ENCODE results near the gene PDCL3.

DNA sequence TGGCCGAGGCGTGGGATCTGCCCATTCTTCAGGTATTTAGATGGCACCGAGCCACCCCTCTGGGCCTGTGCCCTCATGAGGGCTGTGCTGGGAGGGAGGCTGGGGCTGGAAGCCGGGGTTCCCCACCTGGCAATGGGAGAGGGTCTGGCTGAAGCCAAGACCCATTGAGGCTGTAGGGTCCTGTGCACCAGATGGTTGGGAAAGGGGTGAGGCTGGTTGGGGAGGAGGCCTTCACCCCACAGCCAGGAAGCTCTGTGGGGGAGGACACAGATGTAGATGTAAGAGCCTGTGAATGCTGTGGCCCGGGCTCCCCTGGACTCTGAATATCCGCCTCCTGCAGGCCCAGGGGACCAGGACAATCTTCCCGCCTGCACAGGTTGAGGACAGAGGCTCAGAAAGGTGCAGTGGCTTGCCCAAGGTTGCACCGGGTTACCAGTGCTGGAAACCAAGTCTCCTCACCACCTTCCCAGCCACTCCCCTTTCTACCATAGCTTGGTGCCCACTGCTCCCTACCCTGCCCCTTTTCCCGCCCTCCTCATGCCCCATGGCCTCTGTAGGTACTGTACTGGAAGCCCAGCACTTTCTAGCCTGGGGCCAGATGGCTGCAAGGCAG lies 49.7 kb downstream of the PDCL3 start:
- TF ChIP-seq POLR2AphosphoS5 (IDR thresholded peaks at IDR 0.05; ENCODE audit: low read depth, low read length) (no peak), POLR2A (IDR thresholded peaks at IDR 0.05; ENCODE audit: low read depth, low read length) (no peak), TAF1 (IDR thresholded peaks at IDR 0.05; ENCODE audit: borderline replicate concordance, low read depth, low read length) (no peak)
